Measurements from ENCODE around the gene PLCZ1.
"Not testable (repeated sequence)": the region's sequence is repeated elsewhere in the genome, so short reads cannot be mapped to it uniquely, and the experiment has no call there.

PLCZ1 gene

GRCh38 chr12:18737819-18738218 lies at the start of gene PLCZ1, which contains the start of gene CAPZA3:
TSS of gene PLCZ1 (minus strand) at chr12:18738012. CDS start at chr12:18737371, 641 bp downstream.
TSS of gene CAPZA3 (plus strand) at chr12:18738119. CDS start at chr12:18738269, 150 bp downstream.
- DNase-seq = no peak

GRCh38 chr12:18785465-18785864 lies 47.7 kb upstream of the PLCZ1 start:
- DNase-seq = not testable (repeated sequence)

GRCh38 chr12:18782827-18783226 lies 45.0 kb upstream of the PLCZ1 start:
- no peak for DNase-seq

- not testable (repeated sequence) for DNase-seq
Measured at GRCh38 chr12:18766479-18766878, 28.7 kb upstream of the PLCZ1 start.

- no peak for DNase-seq
Measured at GRCh38 chr12:18755341-18755740, 17.5 kb upstream of the PLCZ1 start.

GRCh38 chr12:18754124-18754707 lies 16.4 kb upstream of the PLCZ1 start:
- DNase-seq = no peak

GRCh38 chr12:18753481-18754123 lies 15.8 kb upstream of the PLCZ1 start:
- no peak for DNase-seq

- no peak for DNase-seq
Measured at GRCh38 chr12:18752947-18753346, 15.1 kb upstream of the PLCZ1 start.

GRCh38 chr12:18752280-18752920 lies 14.6 kb upstream of the PLCZ1 start:
- no peak for DNase-seq

GRCh38 chr12:18751866-18752265 lies 14.1 kb upstream of the PLCZ1 start:
- no peak for DNase-seq

- DNase-seq = no peak
Measured at GRCh38 chr12:18750085-18750484, 12.3 kb upstream of the PLCZ1 start.

- DNase-seq = no peak
Measured at GRCh38 chr12:18749386-18749957, 11.7 kb upstream of the PLCZ1 start.

GRCh38 chr12:18747895-18748294 lies 10.1 kb upstream of the PLCZ1 start:
- no peak for DNase-seq

- DNase-seq = no peak
Measured at GRCh38 chr12:18731156-18731555, 6.7 kb downstream of the PLCZ1 start.

GRCh38 chr12:18723752-18724151 lies 14.1 kb downstream of the PLCZ1 start:
- no peak for DNase-seq

GRCh38 chr12:18721452-18721851 lies 16.4 kb downstream of the PLCZ1 start:
- DNase-seq = no peak

- DNase-seq = no peak
Measured at GRCh38 chr12:18720690-18721089, 17.1 kb downstream of the PLCZ1 start.

GRCh38 chr12:18719922-18720510 lies 17.8 kb downstream of the PLCZ1 start:
- DNase-seq = no peak

GRCh38 chr12:18718462-18718861 lies 19.4 kb downstream of the PLCZ1 start:
- no peak for DNase-seq

- no peak for DNase-seq
Measured at GRCh38 chr12:18716236-18716635, 21.6 kb downstream of the PLCZ1 start.

GRCh38 chr12:18706798-18707197 lies 31.0 kb downstream of the PLCZ1 start:
- no peak for DNase-seq

GRCh38 chr12:18703911-18704310 lies 33.9 kb downstream of the PLCZ1 start:
- DNase-seq = no peak

GRCh38 chr12:18703321-18703720 lies 34.5 kb downstream of the PLCZ1 start:
- no peak for DNase-seq

GRCh38 chr12:18700271-18700670 lies 37.5 kb downstream of the PLCZ1 start:
- no peak for DNase-seq
